Calu3 (cell line): ENCODE measurements around the gene TTC1. TPM values are rescaled to one million over a fixed set of nuclear protein-coding genes. Genes with fewer than 3 reads are reported as not detected.
"Not testable (repeated sequence)": the region's sequence is repeated elsewhere in the genome, so short reads cannot be mapped to it uniquely, and the experiment has no call there.

Source experiments
- BruUV-seq: library from RNA; stranded (reverse); fragments of 400-500 nt; replicated peaks from 2 replicates; lab custom pipeline; 2021; lab: Mats Ljungman, UMichigan
- CTCF ChIA-PET: fragments of 300-600 bp; sonication (Branson Sonifier 250); formaldehyde crosslinking; loops from one replicate; lab custom pipeline; 2022; ENCODE audit warnings: antibody characterized with exemption; lab: Charles Lee
- DNase-seq: peaks from one replicate; pipeline ENCODE4 v3.0.0; 2022
- H3K27ac Mint-ChIP-seq: one replicate; pipeline ENCODE4 v1.8.0; 2022; ENCODE audit warnings: mixed read lengths; ENCODE audit not compliant: unreplicated experiment
- H3K27me3 Mint-ChIP-seq: one replicate; pipeline ENCODE4 v1.8.0; 2022; ENCODE audit warnings: mixed read lengths; ENCODE audit not compliant: unreplicated experiment
- H3K36me3 Mint-ChIP-seq: one replicate; pipeline ENCODE4 v1.8.0; 2022; ENCODE audit warnings: mild to moderate bottlenecking, moderate library complexity, mixed read lengths; ENCODE audit not compliant: insufficient read depth, unreplicated experiment
- H3K4me1 Mint-ChIP-seq: one replicate; pipeline ENCODE4 v1.8.0; 2022; ENCODE audit warnings: mild to moderate bottlenecking, low read depth, mixed read lengths; ENCODE audit not compliant: unreplicated experiment
- H3K4me3 Mint-ChIP-seq: one replicate; pipeline ENCODE4 v1.8.0; 2022; ENCODE audit warnings: mild to moderate bottlenecking, low read depth, moderate library complexity, mixed read lengths; ENCODE audit not compliant: unreplicated experiment
- H3K9me3 Mint-ChIP-seq: one replicate; pipeline ENCODE4 v1.8.0; 2022; ENCODE audit warnings: low read depth, mixed read lengths; ENCODE audit not compliant: unreplicated experiment
- intact Hi-C: fragments of 100-400 bp; cut with micrococcal nuclease; formaldehyde crosslinking; loops from one replicate; pipeline ENCODE4 v1.10.0; 2022; ENCODE audit not compliant: unreplicated experiment
- total RNA-seq: library from RNA; stranded (reverse); gene quantifications from 2 replicates; pipeline ENCODE4 v1.2.3, GENCODE V29; 2022
- TF ChIP-seq, protein P1 (sequence below): fragments of 200-600 bp; IDR thresholded peaks from one replicate; pipeline ENCODE4 v1.8.0; 2022; ENCODE audit warnings: antibody characterized with exemption; ENCODE audit not compliant: unreplicated experiment

Gene TTC1
- total RNA-seq, 1 experiment from 2014 or later: 66.4 TPM

DNA sequence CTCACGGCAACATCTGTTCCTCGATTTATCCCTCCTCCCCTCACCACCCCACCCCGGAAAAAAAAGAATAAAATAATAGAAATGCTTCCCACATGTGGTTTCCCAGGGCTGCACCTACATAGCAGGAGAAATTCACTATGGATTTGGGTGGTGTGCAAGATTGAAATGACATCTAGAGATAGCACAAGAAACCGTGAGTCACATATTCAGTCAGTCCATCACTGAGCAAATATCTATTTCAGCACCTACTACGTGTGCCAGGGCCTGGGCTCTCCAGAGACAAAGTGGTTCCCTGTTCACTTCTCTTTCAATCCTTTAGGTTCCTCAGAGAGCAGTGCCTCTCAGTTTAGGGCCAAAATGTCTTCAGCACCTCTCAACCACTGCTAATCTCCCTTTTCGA lies 45.0 kb upstream of the TTC1 start:
- no TSS peak for BruUV-seq
- intact Hi-C loops: loop anchor here (5.0 kb wide), 1 partner anchor 447 kb away; no protein-coding TSS in a partner anchor
- CTCF ChIA-PET: interaction anchor here (1.4 kb wide), 1 partner anchor 446 kb away, joined by 3 read pairs; no protein-coding TSS in a partner anchor

GRCh38 chr5:159965031-159965837 lies 43.7 kb upstream of the TTC1 start:
- Mint-ChIP-seq H3K9me3 (no peaks in the 10 kb centered on the region), H3K4me1 (peaks cover 10% of the 10 kb centered on the region), H3K27ac (no peak overlapping the region), H3K27me3 (no peaks in the 10 kb centered on the region), H3K36me3 (no peaks in the 10 kb centered on the region), H3K4me3 (no peak overlapping the region)
- CTCF ChIA-PET: interaction anchor here (1.1 kb wide), 1 partner anchor 22 kb away, joined by 3 read pairs; no protein-coding TSS in a partner anchor
- intact Hi-C loops: loop anchor here (1.0 kb wide), 1 partner anchor 434 kb away; no protein-coding TSS in a partner anchor
- TF ChIP-seq, protein P1, sequence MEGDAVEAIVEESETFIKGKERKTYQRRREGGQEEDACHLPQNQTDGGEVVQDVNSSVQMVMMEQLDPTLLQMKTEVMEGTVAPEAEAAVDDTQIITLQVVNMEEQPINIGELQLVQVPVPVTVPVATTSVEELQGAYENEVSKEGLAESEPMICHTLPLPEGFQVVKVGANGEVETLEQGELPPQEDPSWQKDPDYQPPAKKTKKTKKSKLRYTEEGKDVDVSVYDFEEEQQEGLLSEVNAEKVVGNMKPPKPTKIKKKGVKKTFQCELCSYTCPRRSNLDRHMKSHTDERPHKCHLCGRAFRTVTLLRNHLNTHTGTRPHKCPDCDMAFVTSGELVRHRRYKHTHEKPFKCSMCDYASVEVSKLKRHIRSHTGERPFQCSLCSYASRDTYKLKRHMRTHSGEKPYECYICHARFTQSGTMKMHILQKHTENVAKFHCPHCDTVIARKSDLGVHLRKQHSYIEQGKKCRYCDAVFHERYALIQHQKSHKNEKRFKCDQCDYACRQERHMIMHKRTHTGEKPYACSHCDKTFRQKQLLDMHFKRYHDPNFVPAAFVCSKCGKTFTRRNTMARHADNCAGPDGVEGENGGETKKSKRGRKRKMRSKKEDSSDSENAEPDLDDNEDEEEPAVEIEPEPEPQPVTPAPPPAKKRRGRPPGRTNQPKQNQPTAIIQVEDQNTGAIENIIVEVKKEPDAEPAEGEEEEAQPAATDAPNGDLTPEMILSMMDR: peak; percentile 81
- no TSS peak for BruUV-seq
- DNase-seq: peak; percentile 76

More for the DNA sequence above, 45.0 kb upstream of the TTC1 start:
- no peak for DNase-seq
- Mint-ChIP-seq H3K27ac (no peak overlapping the region), H3K4me3 (no peak overlapping the region), H3K4me1 (peaks cover 10% of the 10 kb centered on the region), H3K27me3 (no peaks in the 10 kb centered on the region), H3K9me3 (no peaks in the 10 kb centered on the region), H3K36me3 (no peaks in the 10 kb centered on the region)
- TF ChIP-seq, protein P1: no peak

DNA sequence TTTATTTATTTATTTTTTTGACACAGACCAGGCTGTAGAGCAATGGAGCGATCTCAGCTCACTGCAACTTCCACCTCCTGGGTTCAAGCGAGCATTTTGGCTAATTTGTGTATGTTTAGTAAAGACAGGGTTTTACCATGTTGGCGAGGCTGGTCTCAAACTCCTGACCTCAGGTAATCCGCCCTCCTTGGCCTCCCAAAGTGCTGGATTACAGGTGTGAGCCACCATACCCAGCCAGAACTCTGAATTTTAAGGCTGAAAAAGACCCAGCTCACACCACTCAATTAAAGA lies 43.2 kb upstream of the TTC1 start:
- not testable (repeated sequence) for H3K9me3 Mint-ChIP-seq, BruUV-seq, H3K27me3 Mint-ChIP-seq, H3K36me3 Mint-ChIP-seq, H3K4me3 Mint-ChIP-seq, H3K27ac Mint-ChIP-seq, DNase-seq
- CTCF ChIA-PET: interaction anchor here (1.1 kb wide), 1 partner anchor 21 kb away, joined by 3 read pairs; no protein-coding TSS in a partner anchor
- intact Hi-C loops: loop anchor here (1.0 kb wide), 1 partner anchor 434 kb away; no protein-coding TSS in a partner anchor
- H3K4me1 Mint-ChIP-seq: peaks cover 12% of the 10 kb centered on the region

- peaks cover 35% of the 10 kb centered on the region for H3K27me3 Mint-ChIP-seq
- DNase-seq: no peak
- H3K4me1 Mint-ChIP-seq: peaks cover 31% of the 10 kb centered on the region
- TF ChIP-seq, protein P1: no peak
- H3K36me3 Mint-ChIP-seq: peaks cover 4% of the 10 kb centered on the region
- no peak overlapping the region for H3K27ac Mint-ChIP-seq
- CTCF ChIA-PET: interaction anchor here (0.7 kb wide), 1 partner anchor 942 kb away, joined by 3 read pairs; no protein-coding TSS in a partner anchor
- H3K9me3 Mint-ChIP-seq: no peaks in the 10 kb centered on the region
- BruUV-seq: no TSS peak
- intact Hi-C loops: no loop called here
- no peak overlapping the region for H3K4me3 Mint-ChIP-seq
These were observed 39.0 kb upstream of the TTC1 start for GRCh38 chr5:159969966-159970365.
